Heart left ventricle (tissue), 16 donors: ENCODE results near the gene RAPGEF5. TPM values are rescaled to one million over a fixed set of nuclear protein-coding genes. Genes with fewer than 3 reads are reported as not detected.

Source experiments
- ATAC-seq, 4 donors: fragments of 200-7000 bp; cut with Tn5 transposase; one replicate each; pipeline ENCODE4 v1.9.1; 2020 to 2022; ENCODE audit warnings: moderate library complexity in 4 of 4, mild to moderate bottlenecking in 3 of 4, moderate number of reproducible peaks in 1 of 4
- DNase-seq, 5 donors: peaks; one replicate each; pipeline ENCODE4 v3.0.0-alpha.2; 2020
- H3K27ac ChIP-seq, 12 donors: fragments of 200-600 bp; sonication (generic) in 4 of 12; one replicate each; pipeline versions ENCODE4 v1.5.0 to v1.8.0; 2016 to 2022; ENCODE audit warnings: mild to moderate bottlenecking in 2 of 12
- H3K27me3 ChIP-seq, 9 donors: fragments of 200-600 bp; sonication (generic) in 2 of 9; one replicate each; pipeline versions ENCODE4 v1.5.1 to v1.8.0; 2016 to 2022; ENCODE audit warnings: mild to moderate bottlenecking in 3 of 9
- H3K36me3 ChIP-seq, 9 donors: fragments of 200-600 bp; sonication (generic) in 2 of 9; one replicate each; pipeline versions ENCODE4 v1.5.0 to v1.8.0; 2018 to 2022; ENCODE audit warnings: mild to moderate bottlenecking in 2 of 9
- H3K4me1 ChIP-seq, 12 donors: fragments of 200-600 bp; sonication (generic) in 4 of 12; one replicate each; pipeline versions ENCODE4 v1.5.0 to v1.8.0; 2016 to 2022; ENCODE audit warnings: mild to moderate bottlenecking in 3 of 12
- H3K4me3 ChIP-seq, 12 donors: fragments of 200-600 bp; sonication (generic) in 4 of 12; one replicate each; pipeline versions ENCODE4 v1.5.0 to v1.8.0; 2017 to 2022; ENCODE audit warnings: mild to moderate bottlenecking in 9 of 12, moderate library complexity in 4 of 12
- H3K9me3 ChIP-seq, 12 donors: fragments of 200-600 bp; sonication (generic) in 4 of 12; one replicate each; pipeline versions ENCODE4 v1.5.0 to v1.8.0; 2016 to 2022; ENCODE audit warnings: mild to moderate bottlenecking in 1 of 12
- POLR2A ChIP-seq, 2 donors: fragments of 450-650 bp; IDR thresholded peaks; one replicate each; pipeline ENCODE4 v1.6.1; 2017; ENCODE audit warnings: antibody characterized with exemption in 2 of 2, mild to moderate bottlenecking in 2 of 2, moderate library complexity in 2 of 2
- WGBS, 4 donors: extraction: QIAGEN DNeasy Blood & Tissue Kit in 2 of 4; methylation state at CpG; one replicate each; pipeline versions ENCODE4 v1.1.5 to v1.1.7; 2013 to 2018; 5-methylcytosine and 5-hydroxymethylcytosine counted together
- intact Hi-C, 10 donors: fragments of 100-400 bp; cut with DNase I; formaldehyde crosslinking; loops; one replicate each; pipeline versions ENCODE4 v1.11.1 to v1.14.2; 2022
- polyA plus RNA-seq, 2 donors: library from polyadenylated mRNA; stranded (reverse); fragments of 200-250 nt; gene quantifications; one replicate each; pipeline ENCODE4 v1.2.3, GENCODE V29; 2013
- total RNA-seq, 9 donors: library from RNA; depleted of rRNA in 2 of 9; stranded (reverse); fragments of >200 nt in 2 of 9; fragmentation: NEBNext Ultra II Directional in 3 of 9; extraction: Animal tissue kit (Norgen Biotek cat#: 25700) in 3 of 9; gene quantifications; one replicate each; pipeline versions ENCODE4 v1.1.0 to v1.2.4, GENCODE V29; 2016 to 2023
- TF ChIP-seq, protein P1 (sequence below), 12 donors: fragments of 200-600 bp; sonication (generic) in 4 of 12; IDR thresholded peaks; one replicate each; pipeline versions ENCODE4 v1.5.0 to v1.8.0; 2018 to 2022; ENCODE audit warnings: antibody characterized with exemption in 12 of 12, mild to moderate bottlenecking in 5 of 12
- donor health status: ischemic (EF 13 %, LVEDD 7.1; RV severe dilation, severe dysfunction).
- donor health status: healthy with polysubstance abuse.
- donor health status: DM: no; HTN: yes; CAD: no.
- donor health status: DM: no; HTN: no; CAD: no.
- donor health status: ischemic (EF 25% LVEDD 6.9; RV normal size, moderate dysfunction).
- donor health status: ischemic (EF 25% LVEDD 5.7; RV mildly dilated, moderate dysfunction).
- donor health status: healthy.
- donor health status: DM: yes; HTN: yes; CAD: no.
- donor health status: ischemic (EF 35%, LVEDD 5.7; RV mildly dilated, moderate dysfunction).
- donor health status: nonischemic (EF 11% LVEDD 7.7; RV severe dilation, severe dysfunction).
- donor health status: DM: yes; HTN: yes; CAD: no.
- donor health status: PGD.
- donor health status: ischemic (EF 29% LVEDD 5.4; RV normal size, mild dysfunction).
- donor health status: nonischemic (EF 23%, LVEDD 6.1; RV moderate dilation, normal function).

The RAPGEF5 gene
- total and polyA plus RNA-seq, 11 donors = 3.9 to 37.9 (median 15.3) TPM

DNA sequence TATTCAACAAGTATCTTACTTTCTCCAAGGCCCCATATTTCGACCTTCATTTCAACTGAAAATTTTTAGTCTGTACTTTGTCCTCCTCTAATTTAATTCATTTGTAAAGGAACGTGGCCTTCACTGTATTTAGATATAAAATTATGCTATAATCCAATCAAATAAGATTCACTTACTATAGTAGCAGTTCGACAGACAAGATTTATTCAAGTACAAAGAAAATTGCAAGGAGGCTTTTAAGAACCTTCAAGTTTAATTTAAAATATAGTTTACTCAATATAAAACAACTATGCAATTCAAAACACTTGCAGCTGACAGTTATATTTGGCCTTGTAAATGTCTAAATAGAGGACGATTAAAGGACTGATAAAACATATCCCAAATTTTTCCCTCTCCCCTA lies 85.6 kb downstream of the RAPGEF5 start:
- 85 to 90% (median 89%) methylated on average over 4 of the region's 4 CpGs for WGBS, 4 donors
- DNase-seq = no peak
- TF ChIP-seq, protein P1, sequence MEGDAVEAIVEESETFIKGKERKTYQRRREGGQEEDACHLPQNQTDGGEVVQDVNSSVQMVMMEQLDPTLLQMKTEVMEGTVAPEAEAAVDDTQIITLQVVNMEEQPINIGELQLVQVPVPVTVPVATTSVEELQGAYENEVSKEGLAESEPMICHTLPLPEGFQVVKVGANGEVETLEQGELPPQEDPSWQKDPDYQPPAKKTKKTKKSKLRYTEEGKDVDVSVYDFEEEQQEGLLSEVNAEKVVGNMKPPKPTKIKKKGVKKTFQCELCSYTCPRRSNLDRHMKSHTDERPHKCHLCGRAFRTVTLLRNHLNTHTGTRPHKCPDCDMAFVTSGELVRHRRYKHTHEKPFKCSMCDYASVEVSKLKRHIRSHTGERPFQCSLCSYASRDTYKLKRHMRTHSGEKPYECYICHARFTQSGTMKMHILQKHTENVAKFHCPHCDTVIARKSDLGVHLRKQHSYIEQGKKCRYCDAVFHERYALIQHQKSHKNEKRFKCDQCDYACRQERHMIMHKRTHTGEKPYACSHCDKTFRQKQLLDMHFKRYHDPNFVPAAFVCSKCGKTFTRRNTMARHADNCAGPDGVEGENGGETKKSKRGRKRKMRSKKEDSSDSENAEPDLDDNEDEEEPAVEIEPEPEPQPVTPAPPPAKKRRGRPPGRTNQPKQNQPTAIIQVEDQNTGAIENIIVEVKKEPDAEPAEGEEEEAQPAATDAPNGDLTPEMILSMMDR (IDR thresholded peaks at IDR 0.05) = no peak
- TF ChIP-seq POLR2A (IDR thresholded peaks at IDR 0.05) = no peak
- no peak overlapping the region for H3K27ac ChIP-seq
- no peaks in the 10 kb centered on the region for H3K4me1 ChIP-seq
- H3K4me3 ChIP-seq = no peak overlapping the region
- no peaks in the 10 kb centered on the region for H3K9me3 ChIP-seq
- intact Hi-C loops = no loop called here
- H3K27me3 ChIP-seq = no peaks in the 10 kb centered on the region
- H3K36me3 ChIP-seq = no peaks in the 10 kb centered on the region
- no peak for ATAC-seq

- TF ChIP-seq, protein P1 (IDR thresholded peaks at IDR 0.05) = no peak
- TF ChIP-seq POLR2A (IDR thresholded peaks at IDR 0.05) = no peak
- no peaks in the 10 kb centered on the region for H3K27me3 ChIP-seq
- ATAC-seq = no peak
- no peaks in the 10 kb centered on the region for H3K9me3 ChIP-seq
- H3K36me3 ChIP-seq = no peaks in the 10 kb centered on the region
- no peaks in the 10 kb centered on the region for H3K4me1 ChIP-seq
- intact Hi-C loops = no loop called here
- no peak overlapping the region for H3K27ac ChIP-seq
- no peak for DNase-seq
- no peak overlapping the region for H3K4me3 ChIP-seq
Observed at GRCh38 chr7:22270371-22270770, 86.6 kb downstream of the RAPGEF5 start.

GRCh38 chr7:22269963-22270362 lies 87.0 kb downstream of the RAPGEF5 start:
- Histone ChIP-seq H3K9me3 (no peaks in the 10 kb centered on the region), H3K4me1 (no peaks in the 10 kb centered on the region), H3K36me3 (no peaks in the 10 kb centered on the region), H3K27me3 (no peaks in the 10 kb centered on the region), H3K4me3 (no peak overlapping the region), H3K27ac (no peak overlapping the region)
- WGBS, 4 donors = 94 to 100% (median 95%) methylated on average over 3 of the region's 3 CpGs
- intact Hi-C loops = no loop called here
- DNase-seq = no peak
- no peak for ATAC-seq
- TF ChIP-seq, protein P1 (IDR thresholded peaks at IDR 0.05) = no peak
- no peak for TF ChIP-seq POLR2A (IDR thresholded peaks at IDR 0.05)

DNA sequence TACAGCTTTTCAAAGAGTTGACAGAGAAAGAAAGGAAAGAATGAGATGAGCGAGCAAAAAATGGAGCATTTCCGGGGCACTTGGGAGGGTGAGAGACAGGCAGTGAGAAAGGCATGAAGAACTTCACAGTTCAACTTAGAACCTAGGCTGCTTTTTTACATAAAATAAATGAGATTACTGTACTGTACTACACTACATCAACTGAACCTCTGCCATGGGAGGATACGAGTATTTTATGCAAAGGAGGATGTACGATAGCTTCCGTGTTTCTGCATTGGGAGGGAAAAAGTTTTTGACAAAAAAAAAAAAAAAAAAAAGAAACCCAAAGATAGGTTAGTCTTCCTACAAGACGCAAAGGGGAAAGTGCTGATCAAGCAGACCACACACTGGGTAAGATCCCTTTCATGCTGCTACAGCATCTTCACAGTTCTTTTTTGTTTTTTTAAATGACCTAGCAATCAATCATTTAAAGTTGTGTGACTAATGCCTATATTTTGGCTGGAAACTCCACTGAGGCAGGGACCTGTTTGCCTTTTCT lies 88.0 kb downstream of the RAPGEF5 start:
- WGBS, 4 donors = 68 to 72% (median 71%) methylated on average over 6 of the region's 6 CpGs
- no peak for TF ChIP-seq POLR2A (IDR thresholded peaks at IDR 0.05)
- TF ChIP-seq, protein P1 (IDR thresholded peaks at IDR 0.05) = no peak
- no peaks in the 10 kb centered on the region for H3K36me3 ChIP-seq
- H3K27ac ChIP-seq = no peak overlapping the region
- DNase-seq (no peak), ATAC-seq (no peak)
- no peaks in the 10 kb centered on the region for H3K9me3 ChIP-seq
- H3K4me1 ChIP-seq = no peaks in the 10 kb centered on the region
- no peak overlapping the region for H3K4me3 ChIP-seq
- no peaks in the 10 kb centered on the region for H3K27me3 ChIP-seq
- intact Hi-C loops = no loop called here
